Measurements from ENCODE around the gene PCLAF.

GRCh38 chr15:64349375-64349774, 31.9 kb downstream of the PCLAF start:
- TF ChIP-seq POLR2A (IDR thresholded peaks at IDR 0.05; ENCODE audit: extremely low read depth, insufficient read length) (no peak), CTCF (IDR thresholded peaks at IDR 0.05; ENCODE audit: low read depth, low read length) (no peak), MYC (IDR thresholded peaks at IDR 0.05; ENCODE audit: low read depth, low read length) (no peak), MAX (IDR thresholded peaks at IDR 0.05; ENCODE audit: low read depth, low read length) (no peak)
